HG03520 (cell line): Measurements from ENCODE around the gene CACNB2.

Experiments
- ATAC-seq: cut with Tn5 transposase; IDR thresholded peaks from one replicate; pipeline ENCODE4 v1.9.1; 2021; ENCODE audit warnings: mild to moderate bottlenecking, moderate library complexity; ENCODE audit not compliant: unreplicated experiment

The CACNB2 gene

DNA sequence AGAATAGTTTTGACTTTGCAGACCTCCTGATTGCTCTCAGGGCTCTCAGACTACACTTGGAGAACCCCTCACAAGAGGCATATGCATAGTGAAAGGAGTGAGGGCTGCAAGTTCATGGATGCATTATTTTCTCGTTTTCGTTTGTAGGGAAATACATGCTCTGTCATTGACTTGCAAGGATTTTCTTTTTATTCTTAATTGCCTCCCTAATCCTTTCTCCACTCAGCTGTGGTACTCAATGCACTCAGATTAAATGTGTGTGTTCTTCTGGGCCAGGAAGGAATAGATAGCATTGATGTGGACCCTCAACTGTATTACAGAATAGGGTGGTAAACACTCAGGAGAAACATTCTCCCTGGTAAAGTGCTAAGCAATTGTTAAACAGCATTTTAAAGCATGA, 188.7 kb downstream of the CACNB2 start:
- ATAC-seq: no peak

DNA sequence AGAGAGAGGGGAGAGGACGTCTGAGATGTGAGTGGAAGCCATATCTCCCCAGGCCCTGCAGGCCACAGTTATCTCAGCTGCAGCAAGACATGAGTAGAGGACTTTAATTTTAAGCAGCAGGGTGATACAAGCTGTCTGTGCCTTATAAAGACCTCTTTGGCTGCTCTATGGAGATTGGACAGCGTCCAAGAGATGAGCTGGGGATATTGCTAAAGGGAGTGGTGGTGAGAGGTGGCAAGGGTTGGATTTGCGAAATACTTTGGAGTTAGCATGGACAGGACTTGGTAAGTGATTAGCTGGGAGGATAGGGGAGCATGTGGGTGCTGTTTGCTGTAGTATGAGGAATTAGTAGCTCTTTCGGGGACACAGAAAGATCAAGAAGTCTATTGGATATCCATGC, 191.8 kb downstream of the CACNB2 start:
- ATAC-seq: no peak

DNA sequence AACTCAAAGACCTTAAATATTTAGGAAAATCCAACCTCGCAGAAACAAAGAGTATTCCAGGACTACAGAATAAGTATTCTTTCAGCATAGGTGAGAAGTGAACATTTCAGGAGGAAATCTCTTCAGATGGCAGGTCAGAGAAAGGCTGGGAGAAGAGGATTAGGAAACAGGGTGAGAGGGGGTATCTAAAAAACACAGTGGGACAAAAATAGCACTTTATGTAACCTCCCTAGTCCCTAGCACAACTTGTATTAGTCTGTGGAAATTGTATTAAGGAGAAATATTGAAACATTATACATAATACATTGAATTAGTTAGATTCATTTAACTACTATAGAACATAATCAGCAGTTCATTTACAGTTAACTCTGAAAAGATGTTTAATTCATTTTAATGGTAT, 192.3 kb downstream of the CACNB2 start:
- ATAC-seq: no peak

DNA sequence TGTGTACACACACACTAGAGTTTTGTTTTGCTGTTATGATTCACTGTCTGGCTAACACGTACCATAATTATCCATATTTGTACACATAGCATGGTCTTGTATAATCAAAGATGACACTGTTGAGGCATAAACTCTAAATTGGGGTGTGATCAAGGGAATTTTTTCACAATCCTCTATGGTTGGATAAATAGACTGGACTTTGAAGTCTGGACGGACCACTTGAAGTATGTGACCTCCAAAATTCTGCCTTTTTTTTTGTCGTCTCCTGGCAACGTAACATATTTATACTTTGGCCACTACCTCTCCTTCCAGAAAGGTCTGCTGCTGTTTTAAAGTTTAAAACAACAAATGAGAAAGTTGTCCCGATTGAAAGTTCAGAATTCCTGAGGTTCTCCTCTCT, 193.4 kb downstream of the CACNB2 start:
- no peak for ATAC-seq

DNA sequence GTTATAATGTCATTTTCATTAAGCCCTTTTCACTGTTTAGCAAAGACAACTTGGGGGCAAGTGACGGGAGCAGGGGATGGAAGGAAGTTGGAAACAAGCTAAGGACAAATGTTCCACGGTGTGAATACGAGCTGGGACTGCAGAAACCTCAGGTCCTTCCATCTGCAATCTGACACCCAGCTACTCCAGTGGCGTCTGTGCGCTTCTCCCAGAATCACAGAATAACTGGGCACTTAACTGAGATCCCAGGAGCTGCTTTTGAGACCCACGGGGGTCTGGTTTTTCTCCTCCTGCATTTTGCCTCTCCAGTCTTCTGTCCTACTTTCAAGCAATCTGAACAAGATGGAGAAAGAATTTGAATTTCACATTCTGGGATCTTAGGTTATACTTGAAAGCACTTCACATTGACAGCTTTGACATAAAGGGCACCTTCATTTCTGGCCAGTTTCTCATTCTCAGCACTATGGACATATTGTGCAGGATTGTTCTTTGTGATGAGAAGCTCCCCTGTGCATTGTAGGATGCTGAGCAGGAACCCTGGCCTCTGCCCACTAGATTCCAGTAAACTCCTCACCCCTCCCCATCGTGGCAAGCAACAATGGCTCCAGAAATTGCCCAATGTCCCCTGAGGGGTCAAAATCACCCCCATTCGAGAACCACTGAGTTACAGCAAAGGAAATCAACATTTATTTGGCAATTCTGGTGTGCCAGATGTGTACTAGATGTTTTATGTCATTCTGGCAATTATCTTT, 194.1 kb downstream of the CACNB2 start:
- ATAC-seq: no peak

- ATAC-seq: no peak
These were observed 200.3 kb downstream of the CACNB2 start for GRCh38 chr10:18340496-18341051.

- no peak for ATAC-seq
These were observed 200.8 kb downstream of the CACNB2 start for GRCh38 chr10:18341055-18341454.

- ATAC-seq: no peak
These were observed 203.3 kb downstream of the CACNB2 start for GRCh38 chr10:18343573-18343972.

DNA sequence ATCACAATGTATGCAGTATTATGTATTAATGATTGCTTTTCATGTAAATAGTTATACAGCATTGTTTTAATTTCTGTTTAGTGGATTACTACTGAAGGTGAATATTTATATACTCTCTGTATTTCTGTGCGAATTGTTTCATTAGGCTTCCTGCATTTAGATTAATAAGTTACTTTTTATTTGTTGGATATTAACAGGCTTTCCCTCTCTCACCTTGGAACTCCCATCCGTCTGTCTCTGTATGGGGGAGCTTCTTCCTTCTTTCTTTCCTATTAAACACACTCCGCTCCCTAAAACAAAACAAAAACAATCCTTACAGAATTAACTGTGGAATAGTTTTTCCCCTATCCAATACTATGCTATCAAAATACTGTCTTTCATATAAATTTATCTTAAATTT, 205.1 kb downstream of the CACNB2 start:
- no peak for ATAC-seq

GRCh38 chr10:18350340-18350739, 210.1 kb downstream of the CACNB2 start:
- no peak for ATAC-seq

DNA sequence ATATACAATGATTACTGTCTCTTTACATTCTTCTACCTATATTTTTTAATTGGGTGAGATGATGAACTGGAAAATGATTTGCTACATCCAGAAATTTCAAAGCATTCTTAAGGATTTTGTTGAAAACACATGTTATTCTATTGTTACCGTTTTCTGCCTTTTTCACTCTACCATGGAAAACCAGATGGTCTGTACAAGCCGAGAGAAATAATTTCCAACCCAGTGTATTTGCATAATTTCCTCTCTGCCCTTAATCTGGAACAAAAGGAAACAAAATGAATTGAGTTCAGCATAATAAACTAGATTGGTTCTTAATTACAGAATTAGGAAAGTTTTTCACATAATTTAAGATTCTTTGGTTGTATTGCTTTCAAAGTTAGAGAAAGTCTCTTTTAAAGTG, 211.2 kb downstream of the CACNB2 start:
- no peak for ATAC-seq

DNA sequence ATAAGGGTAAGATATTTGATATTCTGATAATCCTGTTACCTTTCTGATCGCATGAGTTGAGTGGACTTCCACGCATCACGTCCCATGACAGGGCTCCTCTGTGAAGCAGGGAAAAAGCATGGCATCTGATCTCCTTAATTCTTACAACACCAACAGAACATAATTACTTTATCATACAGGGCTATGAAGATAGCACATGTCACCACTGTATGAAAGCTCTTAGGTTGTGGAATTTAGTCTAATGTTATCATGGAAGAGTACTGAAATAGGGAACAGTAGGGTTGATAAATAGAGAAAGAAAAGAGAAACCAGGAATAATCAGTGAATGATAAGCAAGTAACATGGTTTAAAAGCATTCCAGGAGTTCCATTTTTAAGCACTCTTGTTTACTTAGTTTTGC, 212.0 kb downstream of the CACNB2 start:
- no peak for ATAC-seq

DNA sequence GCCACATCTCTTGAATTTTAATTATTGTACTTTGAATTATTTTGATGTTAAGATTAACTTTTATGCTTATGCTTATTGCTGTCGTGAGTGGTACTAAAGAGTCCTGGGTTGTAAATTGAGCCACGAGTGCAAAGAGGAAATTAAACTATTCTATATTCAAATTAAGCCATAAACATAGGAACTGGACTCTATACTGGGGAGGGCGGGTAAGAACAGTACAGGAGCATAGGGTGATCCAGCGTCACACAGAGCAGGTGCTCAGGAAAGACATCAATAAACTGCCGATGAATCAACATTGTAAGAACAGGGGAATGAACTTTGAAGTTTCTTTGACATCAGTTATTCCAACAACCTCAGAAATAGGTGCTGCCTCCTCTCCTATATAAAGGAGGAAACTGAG, 219.6 kb downstream of the CACNB2 start:
- ATAC-seq: no peak

GRCh38 chr10:18362892-18363291, 222.7 kb downstream of the CACNB2 start:
- no peak for ATAC-seq

- no peak for ATAC-seq
These were observed 225.0 kb downstream of the CACNB2 start for GRCh38 chr10:18364987-18365775.

- no peak for ATAC-seq
These were observed 227.6 kb downstream of the CACNB2 start for GRCh38 chr10:18367840-18368239.

GRCh38 chr10:18368273-18368672, 228.0 kb downstream of the CACNB2 start:
- ATAC-seq: no peak

GRCh38 chr10:18368682-18369081, 228.5 kb downstream of the CACNB2 start:
- no peak for ATAC-seq

DNA sequence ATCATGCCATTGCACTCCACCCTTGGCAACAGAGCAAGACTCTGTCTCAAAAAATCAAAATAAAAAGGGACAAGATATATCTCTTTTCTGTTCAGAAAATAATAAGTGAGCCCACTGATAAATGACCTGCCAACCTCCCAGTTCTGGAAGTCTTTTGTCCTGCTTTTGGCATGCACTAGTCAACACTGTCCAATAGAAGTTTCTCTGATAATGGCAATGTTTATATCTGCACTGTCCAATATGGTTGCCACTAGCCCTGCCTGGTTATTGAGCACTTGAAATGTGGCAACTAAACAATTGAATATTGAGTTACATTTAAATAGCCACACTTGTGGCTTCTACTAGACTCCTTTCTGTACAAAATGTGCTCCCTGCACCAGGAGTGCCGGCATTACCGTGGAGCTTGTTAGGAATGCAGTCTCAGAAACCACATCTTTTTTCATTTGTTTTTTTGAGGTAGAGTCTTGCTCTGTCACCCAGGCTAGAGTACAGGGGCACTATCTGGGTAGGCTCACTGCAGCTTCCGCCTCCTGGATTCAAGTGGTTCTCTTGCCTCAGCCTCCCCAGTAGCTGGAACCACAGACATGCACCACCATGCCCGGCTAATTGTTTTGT, 229.7 kb downstream of the CACNB2 start:
- ATAC-seq: no peak

GRCh38 chr10:18376650-18377049, 236.4 kb downstream of the CACNB2 start:
- ATAC-seq: no peak

DNA sequence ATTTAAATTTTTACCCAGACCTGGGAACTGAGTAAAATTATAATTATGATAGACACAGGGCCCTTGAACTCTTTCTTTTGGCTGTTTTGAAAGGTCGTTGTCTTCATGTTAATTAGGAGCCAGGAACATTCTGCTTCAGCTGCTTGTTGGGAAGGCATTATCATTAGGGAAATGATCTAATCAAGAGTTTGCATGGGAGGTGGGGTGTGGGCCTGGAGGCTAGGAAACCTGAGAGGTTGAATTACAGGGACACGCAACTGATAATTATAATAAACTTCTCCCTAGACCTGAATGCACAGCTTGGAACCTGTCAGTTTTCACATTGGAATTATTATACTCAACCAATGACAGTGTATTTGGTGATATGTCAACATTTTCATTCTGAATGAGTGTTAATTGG, 237.7 kb downstream of the CACNB2 start:
- no peak for ATAC-seq

DNA sequence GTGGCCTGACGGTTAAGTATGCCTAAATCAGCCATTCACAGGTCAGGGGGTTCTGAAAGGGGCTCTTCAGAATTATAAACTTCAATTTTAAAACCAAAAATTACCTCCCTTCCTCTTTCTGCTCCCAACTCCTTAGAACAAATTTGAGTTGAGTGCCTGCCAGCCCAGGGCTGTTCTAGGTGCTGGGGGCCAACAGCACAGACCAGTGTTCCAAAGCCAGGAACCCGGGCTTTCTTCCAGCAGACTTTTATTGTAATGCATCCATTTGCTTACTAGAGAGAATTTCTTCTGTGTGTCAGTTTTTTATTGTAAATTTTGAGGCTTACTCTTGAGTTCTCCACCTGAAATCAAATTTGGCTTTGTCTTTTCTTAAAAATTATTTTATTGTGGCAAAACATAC, 238.5 kb downstream of the CACNB2 start:
- no peak for ATAC-seq
